Inferior parietal cortex (tissue), 1 donor: ENCODE data around the gene ROCK2.

Experiments
- DNase-seq: peaks from one replicate; pipeline ENCODE4 v3.0.0-alpha.2; 2016; ENCODE audit errors: extremely low spot score

The ROCK2 gene

GRCh38 chr2:11344342-11344955, at the start of gene ROCK2:
TSS of gene ROCK2 (minus strand) at chr2:11344636. CDS start at chr2:11344136, 500 bp downstream.
- DNase-seq, result peak; percentile 66

DNA sequence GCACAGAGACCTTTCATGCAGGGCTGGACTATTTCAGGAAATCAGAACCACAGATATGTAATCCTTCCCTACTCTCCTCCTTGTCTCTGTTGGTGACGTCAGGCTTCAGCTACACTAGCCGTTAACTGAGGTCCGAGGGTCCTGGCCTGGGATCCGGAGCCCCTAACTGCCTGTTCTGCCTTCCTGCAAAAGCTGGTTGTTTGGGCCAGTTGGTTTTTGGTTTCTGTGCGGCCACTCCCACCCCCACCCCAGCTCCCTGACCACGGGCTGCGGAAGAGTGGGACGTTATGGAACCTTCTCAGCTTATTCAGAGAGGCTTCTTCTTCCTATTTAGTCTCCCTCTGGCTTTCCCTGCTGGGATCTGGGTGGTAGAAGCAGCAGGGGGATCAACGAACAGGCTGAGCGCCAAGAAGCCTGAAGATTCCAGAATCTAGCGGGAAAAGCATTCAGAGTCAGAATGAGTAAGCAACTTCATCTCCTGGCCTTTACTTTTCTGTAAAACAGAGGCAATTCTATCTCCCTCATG, 49.3 kb upstream of the ROCK2 start:
- DNase-seq, result no peak

DNA sequence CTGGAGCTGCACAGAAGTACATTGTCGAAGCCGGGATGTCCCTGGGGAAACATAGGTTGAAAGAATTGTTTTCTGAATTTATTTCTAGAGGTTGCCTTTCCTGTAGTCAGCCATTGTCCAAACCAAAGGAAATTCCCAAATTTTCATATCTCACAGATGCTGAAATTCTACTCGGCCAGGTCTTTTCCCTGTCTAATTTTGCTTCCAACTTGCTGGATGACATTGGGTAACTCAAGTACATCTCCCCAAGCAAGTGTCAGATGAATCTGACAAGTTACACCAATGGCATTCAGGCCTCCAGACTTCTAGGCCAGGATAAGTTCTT, 47.5 kb upstream of the ROCK2 start:
- DNase-seq, result no peak

DNA sequence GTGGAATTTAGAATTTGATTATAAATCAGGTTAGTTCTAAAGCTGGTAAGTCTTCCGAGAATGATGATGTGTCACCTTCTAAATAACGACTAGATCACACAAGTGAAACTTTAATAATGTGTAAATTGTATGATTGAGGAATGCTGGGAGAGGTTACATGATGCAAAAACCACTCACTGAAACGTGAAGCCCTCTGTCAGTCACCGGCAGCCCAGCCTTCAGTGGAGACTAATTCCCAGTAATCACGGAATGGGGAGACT, 45.9 kb upstream of the ROCK2 start:
- DNase-seq, result no peak

GRCh38 chr2:11389551-11390398, 45.3 kb upstream of the ROCK2 start:
- no peak for DNase-seq

DNA sequence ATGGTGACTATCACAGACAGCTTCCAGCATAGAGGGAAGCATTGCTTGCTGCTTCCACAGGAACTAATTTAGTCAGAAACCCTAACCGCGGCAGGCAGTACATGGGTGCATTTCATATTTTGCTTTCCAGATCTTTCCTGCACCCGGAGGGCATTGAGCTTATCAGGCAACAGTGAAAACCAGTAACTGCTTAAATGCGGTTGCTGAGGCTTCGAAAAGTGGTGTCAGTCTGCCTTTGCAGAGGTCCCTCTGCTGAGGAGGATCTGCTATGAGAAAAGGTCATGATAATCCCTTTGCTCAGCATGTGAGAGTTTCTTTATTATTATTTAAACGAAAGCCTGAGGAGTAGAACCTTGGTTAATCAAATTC, 44.6 kb upstream of the ROCK2 start:
- DNase-seq, result no peak

DNA sequence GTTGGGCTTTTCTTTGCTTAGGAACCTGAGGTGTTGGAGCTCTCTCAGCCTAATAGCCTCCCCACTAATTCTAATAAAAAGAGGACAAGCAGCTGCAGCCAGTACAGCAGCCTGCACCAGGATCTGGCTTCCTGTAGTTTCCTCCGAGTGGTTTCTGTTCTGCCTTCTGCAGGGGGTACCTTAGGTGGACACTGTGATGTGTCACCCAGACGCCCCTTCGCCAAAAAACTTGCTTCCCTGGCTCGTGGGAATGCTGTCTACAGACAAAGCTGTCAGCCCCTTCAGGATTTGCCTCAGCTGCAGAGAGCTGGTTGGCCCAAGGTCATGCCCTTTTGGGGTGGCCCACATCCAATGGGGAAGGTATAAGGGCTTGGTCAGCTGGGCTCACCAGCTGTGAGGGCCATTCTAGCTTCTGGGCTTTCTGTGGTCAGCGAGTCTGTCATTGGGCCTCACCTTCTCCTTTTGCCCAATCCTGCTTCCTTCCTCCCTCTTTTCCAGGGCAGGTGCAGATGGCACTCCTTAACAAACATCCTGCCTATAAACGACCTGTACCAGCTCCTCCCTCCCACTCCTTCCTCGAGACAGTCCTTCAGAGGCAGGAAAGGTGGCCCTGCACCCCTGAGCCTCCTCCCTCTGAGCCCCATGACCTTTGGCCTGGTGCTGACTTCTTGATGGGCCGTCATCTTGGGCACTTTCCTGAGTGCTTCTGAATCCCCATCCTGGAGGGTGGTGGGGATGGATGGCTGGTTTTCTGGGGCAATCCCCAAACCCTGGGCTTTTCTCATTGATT, 44.0 kb upstream of the ROCK2 start:
- DNase-seq, result no peak

- no peak for DNase-seq
These were observed 43.4 kb upstream of the ROCK2 start for GRCh38 chr2:11387843-11388242.

DNA sequence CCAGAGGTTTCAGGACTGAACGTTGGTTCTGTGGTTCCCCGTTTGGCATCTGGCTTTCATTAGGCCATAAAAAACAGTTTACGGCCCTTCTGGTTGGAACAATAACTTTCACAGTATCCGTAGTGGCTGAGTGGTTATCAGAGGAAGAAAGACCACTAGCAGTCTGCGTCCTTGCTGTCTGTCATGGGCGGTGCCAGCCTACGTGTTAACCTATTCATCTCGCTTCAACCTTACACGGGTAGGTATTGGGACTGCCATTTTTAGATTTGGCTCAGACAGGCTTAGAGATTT, 42.6 kb upstream of the ROCK2 start:
- no peak for DNase-seq

- DNase-seq, result no peak
These were observed 41.4 kb upstream of the ROCK2 start for GRCh38 chr2:11385847-11386246.

GRCh38 chr2:11385216-11385615, 40.8 kb upstream of the ROCK2 start:
- no peak for DNase-seq

DNA sequence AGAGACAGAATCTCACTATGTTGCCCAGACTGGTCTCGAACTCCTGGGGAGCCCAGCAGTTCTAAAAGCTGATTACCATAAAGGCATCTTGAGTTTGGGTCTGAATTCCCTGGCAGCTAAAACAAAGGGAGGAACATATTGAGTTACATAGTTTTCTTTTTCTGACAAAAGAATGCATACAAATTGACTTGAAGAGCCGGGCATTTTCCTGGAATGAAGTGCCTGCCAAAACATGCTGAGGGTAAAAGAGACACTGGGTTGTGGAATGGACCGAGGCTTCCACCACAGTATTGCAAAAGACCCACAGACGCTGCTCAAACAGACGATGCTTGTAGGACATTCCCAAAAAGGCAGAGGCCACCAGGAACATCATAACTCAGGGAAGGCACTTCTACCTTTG, 35.1 kb upstream of the ROCK2 start:
- DNase-seq, result no peak

- no peak for DNase-seq
These were observed 33.6 kb upstream of the ROCK2 start for GRCh38 chr2:11377928-11378545.

- DNase-seq, result no peak
These were observed 31.6 kb upstream of the ROCK2 start for GRCh38 chr2:11376071-11376470.

DNA sequence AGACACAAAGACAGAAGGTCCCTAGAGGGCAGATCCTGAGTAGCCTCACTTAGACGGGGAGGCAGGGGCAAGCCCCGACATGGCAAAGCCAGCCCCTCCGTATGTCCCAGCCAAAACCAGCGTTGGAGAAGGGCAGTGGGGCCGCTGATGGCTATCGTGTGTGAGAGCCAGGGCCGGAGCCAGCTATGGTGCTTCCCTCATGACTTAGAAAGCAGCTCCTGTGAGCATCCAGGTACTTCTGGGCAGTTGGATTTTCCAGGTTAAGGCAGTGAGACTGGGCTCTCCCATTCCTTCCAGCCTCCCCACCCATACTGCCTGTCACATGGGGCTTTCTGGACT, 31.2 kb upstream of the ROCK2 start:
- DNase-seq, result no peak

DNA sequence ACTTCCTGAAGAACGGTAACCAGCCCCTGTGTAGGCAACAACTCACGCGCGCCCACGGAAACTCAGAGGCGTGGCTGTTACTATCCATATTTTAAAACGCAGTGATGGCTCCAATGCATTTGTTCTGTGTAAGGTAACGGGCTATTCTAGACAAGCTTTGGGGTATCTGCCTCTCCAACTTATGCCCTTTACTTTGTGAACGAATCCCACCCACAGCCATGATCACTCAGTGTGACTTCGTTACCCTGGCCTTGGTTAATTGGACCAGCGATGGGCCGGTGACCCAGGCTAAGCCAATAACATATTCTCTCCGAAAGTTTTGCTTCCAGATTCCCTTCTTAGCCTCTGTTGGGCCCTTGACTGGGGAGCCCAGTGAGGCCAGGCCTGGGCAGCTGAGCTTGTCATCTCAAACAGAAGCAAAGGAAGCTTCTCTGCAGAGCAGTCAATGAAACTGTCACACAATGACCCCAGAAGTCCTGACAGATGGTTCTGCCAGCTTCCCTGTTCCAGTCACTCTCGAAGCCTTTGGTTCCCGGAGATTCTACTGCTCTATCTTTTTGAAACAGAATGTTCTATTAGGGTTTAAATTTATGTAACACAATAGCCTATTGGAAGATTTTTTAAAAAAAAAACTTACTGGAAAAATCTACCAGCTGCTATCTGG, 30.7 kb upstream of the ROCK2 start:
- DNase-seq, result no peak

DNA sequence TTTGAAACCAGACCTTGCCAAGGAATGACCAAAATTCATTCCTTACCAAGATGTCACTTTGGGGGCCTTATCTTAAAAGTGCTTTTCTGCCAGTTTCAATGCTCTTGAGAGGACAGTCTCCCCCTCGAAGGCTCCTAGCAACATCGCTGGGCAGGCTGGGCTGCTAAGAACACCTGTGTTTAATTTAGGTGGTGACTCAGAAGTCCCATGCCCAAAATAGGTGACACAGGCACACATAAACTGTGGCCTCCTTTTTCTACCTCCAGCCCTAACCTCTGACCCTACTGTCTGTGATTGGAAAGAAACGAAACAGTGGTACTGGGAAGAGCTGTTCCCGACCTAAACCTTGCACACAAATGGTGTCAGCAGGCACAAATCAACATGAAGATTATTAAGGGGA, 28.7 kb upstream of the ROCK2 start:
- DNase-seq, result no peak

GRCh38 chr2:11371092-11371937, 26.9 kb upstream of the ROCK2 start:
- no peak for DNase-seq

DNA sequence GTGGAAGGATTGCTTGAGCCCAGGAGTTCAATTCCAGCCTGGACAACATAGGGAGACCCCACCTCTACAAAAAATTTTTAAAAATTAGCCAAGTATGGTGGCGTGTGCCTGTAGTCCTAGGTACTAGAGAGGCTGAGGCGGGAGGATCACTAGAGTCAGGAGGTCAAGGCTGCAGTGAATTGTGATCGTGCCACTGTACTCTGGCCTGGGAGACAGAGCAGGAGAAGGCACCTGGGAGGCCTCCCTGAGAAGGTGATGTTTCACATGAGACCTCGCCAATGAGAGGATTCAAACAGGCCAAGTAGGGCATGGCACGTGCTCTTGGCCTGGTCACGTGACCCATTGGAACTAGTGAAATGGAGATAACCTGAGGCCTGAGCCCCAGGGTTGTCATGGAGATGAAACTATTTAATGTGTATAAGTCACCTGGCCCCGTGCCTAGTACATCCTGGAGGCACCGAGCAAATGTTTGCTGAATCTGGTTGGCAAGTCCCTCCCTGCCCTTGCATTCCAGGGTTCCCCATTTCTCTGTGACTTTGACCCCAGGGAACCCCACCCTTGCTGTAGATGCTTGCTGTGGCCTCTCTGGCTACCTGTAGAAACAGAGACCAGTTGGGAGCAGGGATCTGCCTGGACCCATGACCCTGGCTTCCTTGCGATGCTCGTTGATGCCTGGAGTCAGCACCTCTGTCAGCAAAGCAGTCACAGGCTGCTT, 26.1 kb upstream of the ROCK2 start:
- DNase-seq, result no peak

DNA sequence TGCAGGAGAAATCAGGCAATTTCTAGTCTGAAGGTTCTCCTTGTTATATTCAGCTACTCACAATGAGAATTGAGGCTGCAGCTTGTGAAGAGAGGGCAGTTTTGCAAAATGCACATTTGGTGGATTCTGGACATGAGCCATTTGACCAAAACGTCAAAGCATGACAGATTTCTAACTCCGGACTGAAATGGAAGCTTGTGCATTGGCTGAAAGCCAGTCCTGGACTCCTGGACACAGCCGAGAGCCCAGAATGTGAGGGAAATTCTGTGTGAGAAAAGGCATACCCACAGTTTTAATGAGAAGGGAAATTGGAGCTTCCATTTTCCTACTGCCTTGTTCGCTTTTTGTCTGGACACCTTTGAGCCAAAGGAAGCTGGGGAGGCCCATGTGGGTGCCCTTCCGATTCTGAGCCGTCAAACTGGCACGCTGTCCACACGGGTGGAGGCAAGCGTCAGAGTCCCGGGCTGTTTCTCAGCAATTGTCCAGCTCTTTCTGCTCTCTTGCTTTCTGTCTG, 23.7 kb upstream of the ROCK2 start:
- DNase-seq, result peak; percentile 55
